Endothelial cell of hepatic sinusoid (primary cell): ENCODE data around the gene DSN1.

Experiments
- in situ Hi-C: cut with HindIII; loops from 2 replicates; pipeline ENCODE4 v1.10.0; 2017; ENCODE audit warnings: low sequenced_read_pairs

DSN1 gene

DNA sequence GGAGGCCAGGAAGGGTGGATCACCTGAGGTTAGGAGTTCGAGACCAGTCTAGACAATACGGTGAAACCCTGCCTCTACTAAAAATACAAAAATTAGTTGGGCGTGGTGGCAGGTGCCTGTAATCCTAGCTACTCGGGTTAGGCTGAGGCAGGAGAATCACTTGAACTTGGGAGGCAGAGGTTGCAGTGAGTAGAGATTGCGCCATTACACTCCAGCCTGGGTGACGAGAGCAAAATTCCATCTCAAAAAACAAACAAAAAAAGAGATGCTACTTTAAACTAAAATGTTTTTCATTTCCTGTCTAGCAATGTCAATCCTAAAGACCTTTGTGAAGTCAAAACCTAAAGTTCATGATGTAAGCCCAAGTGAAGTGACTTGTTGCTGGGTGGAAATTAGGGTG lies 12.9 kb downstream of the DSN1 start:
- in situ Hi-C loops = no loop called here

GRCh38 chr20:36758276-36758675 lies 15.3 kb downstream of the DSN1 start:
- in situ Hi-C loops = no loop called here

DNA sequence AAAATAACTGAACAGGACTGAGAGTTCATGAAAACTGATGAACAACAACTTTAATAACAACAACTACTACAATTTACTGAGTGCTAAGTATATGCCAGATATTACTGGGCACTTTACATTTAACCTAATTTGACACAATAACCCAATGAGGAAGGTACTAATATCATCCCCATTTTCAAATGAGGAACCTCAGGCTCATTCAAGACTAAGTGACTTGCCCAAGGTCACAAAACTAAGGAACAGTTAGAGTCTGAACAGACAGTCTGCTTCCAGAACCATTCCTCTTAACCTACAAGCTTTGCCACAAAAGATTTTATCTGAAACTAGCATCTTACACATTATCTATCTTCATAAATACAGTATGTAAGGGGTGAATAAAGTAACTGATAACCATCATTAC lies 17.1 kb downstream of the DSN1 start:
- in situ Hi-C loops = no loop called here

DNA sequence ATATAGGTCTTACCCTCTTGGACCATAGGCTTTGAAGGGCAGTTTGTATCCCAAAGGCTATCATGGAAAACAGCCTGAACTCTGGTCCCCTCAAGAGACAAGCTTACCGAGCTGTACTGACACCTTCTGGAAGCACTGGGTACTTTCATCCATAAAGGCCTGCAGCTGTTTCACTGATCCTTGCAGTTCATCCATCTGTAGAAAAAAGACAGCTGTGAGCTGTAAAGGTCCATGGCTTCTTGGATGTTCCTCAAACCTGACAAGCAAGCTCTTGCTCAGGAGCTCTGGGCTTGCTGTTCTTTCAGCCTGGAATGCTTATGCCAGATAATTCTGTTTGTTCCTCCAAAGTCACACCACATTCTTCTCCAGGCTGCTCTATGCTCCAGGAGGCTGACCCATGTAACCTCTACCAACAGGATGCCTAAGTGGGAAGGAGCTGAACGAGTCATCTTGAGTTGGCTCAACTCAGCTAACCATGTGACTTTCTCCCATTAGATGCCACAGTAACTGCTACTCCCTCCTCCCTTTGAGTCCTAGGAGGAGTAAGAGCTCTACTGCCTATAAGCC lies 18.8 kb downstream of the DSN1 start:
- in situ Hi-C loops = loop anchor here (5.0 kb wide), 2 partner anchors 48 to 108 kb away; a partner anchor contains a TSS

DNA sequence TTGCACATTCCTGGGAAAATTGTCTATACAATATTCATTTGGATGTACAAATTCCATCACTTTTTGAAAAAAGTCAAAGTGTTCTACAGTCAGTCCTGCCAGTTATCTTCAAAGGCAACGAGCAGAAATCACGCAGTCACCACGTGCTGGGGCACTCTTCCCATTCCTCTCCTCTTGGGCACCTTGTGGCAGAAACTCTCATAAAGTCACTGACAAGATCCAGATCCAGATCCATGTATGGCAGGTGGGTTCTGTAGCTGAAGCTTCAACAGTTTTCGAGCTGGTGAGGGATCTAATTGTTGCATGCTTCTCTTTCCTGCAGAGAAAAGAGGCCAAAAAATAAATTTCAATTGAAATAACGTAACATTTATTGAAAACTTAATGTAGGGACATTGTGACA lies 21.0 kb downstream of the DSN1 start:
- in situ Hi-C loops = loop anchor here (5.0 kb wide), 2 partner anchors 50 to 110 kb away; a partner anchor contains a TSS

GRCh38 chr20:36745927-36746659 lies 27.5 kb downstream of the DSN1 start, which contains the start of gene NDRG3:
TSS of gene NDRG3 (minus strand) at chr20:36746090. CDS start at chr20:36721735, 24,355 bp downstream.
- in situ Hi-C loops = no loop called here

- in situ Hi-C loops = no loop called here
These were observed 28.2 kb downstream of the DSN1 start for GRCh38 chr20:36745234-36745926.

GRCh38 chr20:36744764-36745191 lies 28.8 kb downstream of the DSN1 start:
- in situ Hi-C loops = no loop called here

- in situ Hi-C loops = no loop called here
These were observed 29.3 kb downstream of the DSN1 start for GRCh38 chr20:36744243-36744642.

GRCh38 chr20:36742558-36742957 lies 31.0 kb downstream of the DSN1 start:
- in situ Hi-C loops = no loop called here

DNA sequence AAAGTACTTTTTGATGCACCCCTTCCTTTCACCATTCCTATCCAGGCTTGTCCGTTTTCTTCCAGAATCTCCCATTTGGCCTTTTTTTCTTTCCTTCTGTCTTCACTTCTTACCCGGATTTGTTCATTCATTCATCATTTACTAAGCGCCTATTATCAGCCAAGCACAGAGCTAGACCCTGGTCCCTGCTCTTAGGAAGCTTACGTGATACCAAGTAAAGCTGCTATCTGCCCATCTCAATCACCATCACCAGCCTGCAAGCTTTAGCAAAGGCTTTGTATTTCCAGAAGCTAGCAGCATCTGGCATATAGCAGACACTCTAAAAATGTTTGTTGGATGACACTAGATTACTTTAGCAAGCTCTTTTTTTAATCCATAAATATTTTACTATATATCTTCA lies 32.5 kb downstream of the DSN1 start:
- in situ Hi-C loops = no loop called here

DNA sequence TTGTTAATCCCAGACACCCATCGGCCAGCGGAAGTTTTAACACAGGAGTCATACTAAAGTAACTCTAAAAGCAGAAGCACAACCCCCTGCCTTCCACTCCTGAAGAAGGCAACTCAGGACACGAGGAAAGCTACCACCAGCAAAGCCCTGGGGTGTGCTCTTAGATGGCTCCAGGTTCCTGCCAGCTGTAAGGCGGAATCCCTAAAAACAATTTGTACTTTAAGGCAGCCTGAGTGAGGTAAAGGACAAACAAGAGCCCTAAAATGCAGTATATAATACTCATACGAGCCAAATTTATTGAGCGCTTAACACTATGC lies 36.4 kb downstream of the DSN1 start:
- in situ Hi-C loops = no loop called here

- in situ Hi-C loops = no loop called here
These were observed 36.9 kb downstream of the DSN1 start for GRCh38 chr20:36736451-36737182.

DNA sequence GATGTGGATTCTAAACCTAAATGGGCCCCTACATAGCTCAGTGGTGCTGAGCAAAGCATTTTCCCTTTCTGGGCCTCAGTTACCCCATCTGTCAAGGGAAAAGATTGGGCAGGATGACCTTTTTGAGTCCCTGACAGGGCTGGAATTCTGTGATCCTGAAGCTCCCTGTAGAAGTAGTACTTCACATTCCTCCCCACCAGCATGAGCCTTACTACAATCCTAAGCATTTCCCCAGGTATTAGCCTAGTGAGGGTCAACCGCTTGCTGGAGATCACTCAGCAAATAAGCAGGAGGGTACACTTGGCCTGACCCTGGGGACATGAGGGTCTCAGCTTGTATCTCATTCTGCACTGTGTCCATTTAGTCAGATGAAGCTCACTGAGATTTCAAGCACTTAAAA lies 41.1 kb downstream of the DSN1 start:
- in situ Hi-C loops = no loop called here

DNA sequence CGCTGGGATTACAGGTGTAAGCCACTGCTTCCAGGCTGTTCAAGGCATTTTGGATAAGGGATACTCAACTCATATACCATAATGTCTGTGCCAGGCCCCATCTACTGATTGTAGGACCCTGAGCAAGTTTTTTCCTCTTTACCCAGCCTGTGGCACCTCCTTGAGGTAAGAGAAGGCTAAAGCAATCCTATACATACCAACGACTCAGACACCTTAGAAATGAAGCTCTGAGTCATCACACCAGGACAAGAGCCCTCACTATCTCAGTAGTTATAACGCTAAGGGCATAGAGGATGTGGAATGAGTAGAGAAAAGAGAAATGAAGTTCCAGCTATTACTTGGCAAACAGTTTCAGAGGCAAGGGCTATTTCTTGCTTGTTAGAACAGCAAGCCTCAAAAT lies 44.6 kb downstream of the DSN1 start:
- in situ Hi-C loops = no loop called here

- in situ Hi-C loops = no loop called here
These were observed 47.4 kb downstream of the DSN1 start for GRCh38 chr20:36726168-36726567.

DNA sequence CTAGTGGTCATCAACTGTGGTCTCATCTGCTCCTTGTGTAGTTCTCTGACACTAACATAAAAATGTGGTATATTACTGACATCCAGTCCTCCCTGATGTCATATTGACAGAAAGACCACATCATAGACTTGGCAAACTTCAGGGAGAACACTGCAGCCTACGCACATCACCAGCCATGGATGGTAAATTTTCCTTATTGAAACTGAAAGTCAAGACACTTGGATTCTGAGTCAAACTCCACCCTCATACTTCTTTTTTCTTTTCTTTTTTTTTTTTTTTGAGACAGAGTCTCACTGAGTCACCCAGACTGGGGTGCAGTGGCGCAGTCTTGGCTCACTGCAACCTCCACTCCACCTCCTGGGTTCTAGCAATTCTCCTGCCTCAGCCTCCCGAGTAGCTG lies 53.1 kb downstream of the DSN1 start:
- in situ Hi-C loops = no loop called here

DNA sequence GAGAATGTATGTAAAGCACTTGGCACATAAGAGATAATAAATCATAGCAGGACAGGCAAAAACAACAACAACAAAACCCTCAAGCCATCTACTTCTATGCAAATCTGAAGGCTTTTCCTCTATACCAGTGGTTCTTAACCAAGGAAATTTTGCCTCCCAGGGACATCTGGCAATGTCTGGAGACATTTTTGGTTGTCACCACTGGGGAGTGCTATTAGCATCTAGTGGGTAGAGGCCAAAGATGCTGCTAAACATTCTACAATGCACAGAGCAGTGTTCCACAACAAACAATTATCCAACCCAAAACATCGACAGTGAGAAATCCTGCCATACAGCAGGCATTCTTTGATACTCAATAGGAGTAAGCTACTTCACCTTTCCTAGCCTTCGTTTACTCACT lies 55.9 kb downstream of the DSN1 start:
- in situ Hi-C loops = no loop called here

DNA sequence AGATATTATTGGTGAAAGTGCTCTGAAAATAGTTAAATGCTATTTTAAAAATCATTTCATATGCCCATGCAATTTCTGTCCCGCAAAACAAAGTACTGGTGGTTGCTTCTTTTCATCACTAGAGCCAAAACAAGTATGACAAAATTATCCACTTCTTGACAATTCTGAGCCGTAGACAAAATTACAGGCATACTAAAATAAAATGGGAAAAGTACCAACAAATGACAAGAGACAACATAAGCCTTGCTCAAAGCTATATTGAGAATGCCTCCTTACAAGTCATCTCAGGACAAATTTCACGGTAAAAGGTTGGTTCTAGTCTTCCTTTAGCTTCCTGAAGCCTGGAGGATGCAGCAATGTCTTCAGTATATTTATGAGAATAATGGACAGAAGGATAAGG lies 56.5 kb downstream of the DSN1 start:
- in situ Hi-C loops = no loop called here

DNA sequence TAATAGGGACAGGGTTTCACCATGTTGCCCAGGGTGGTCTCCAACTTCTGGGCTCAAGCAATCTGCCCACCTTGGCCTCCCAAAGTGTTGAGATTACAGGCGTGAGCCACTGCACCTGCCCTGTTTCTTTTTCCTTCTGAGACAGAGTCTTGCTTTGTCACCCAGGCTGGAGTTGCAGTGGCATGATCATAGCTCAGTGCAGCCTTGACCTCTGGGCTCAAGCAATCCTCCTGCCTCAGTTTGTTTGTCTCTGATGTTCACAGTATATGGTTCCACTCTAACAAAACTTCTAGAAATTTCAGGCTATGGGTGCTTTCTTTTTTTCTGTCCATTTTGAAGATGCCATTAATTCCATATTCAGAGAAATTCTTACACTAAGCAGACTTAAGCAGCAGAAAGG lies 60.8 kb downstream of the DSN1 start:
- in situ Hi-C loops = no loop called here

DNA sequence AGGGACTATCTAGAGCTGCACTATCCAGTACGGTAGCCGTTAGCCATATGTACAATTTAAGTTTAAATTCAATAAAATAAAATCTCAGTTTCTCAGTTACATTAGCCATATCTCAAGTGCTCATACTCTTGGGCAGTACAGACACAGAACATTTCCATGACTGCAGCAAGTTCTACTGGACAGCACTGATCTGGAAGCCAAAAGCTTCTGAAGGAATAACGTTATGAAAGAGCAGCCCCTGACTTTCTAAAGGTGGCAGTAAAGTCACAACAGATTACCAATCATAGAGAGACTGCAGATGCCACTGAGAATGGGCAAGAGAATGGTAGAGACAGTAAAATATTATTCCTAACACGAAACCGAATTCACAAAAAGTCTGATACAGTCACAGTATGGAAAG lies 64.4 kb downstream of the DSN1 start:
- in situ Hi-C loops = no loop called here
